Suprapubic skin (tissue), 4 donors: ENCODE measurements around the gene SLC25A36. TPM values are rescaled to one million over a fixed set of nuclear protein-coding genes. Genes with fewer than 3 reads are reported as not detected.

Source experiments
- DNase-seq, 2 donors: peaks; one replicate each; pipeline ENCODE4 v3.0.0-alpha.2; 2019; ENCODE audit warnings: low spot score in 2 of 2
- H3K27ac ChIP-seq: fragments of 200-600 bp; sonication (generic); one replicate; pipeline ENCODE4 v1.5.1; 2019
- H3K27me3 ChIP-seq: fragments of 200-600 bp; sonication (generic); one replicate; pipeline ENCODE4 v1.5.1; 2019
- H3K36me3 ChIP-seq: fragments of 200-600 bp; sonication (generic); one replicate; pipeline ENCODE4 v1.5.1; 2019
- H3K4me1 ChIP-seq: fragments of 200-600 bp; sonication (generic); one replicate; pipeline ENCODE4 v1.5.1; 2019
- H3K4me3 ChIP-seq: fragments of 200-600 bp; sonication (generic); one replicate; pipeline ENCODE4 v1.5.1; 2019; ENCODE audit warnings: mild to moderate bottlenecking
- H3K9me3 ChIP-seq: fragments of 200-600 bp; sonication (generic); one replicate; pipeline ENCODE4 v1.5.1; 2019
- EP300 ChIP-seq: sonication (generic); formaldehyde crosslinking; IDR thresholded peaks from one replicate; pipeline ENCODE4 v1.6.1; 2017; ENCODE audit warnings: antibody characterized with exemption
- POLR2A ChIP-seq, 2 donors: fragments of 450-650 bp; IDR thresholded peaks; one replicate each; pipeline ENCODE4 v1.6.1; 2017; ENCODE audit warnings: antibody characterized with exemption in 2 of 2, mild to moderate bottlenecking in 2 of 2, moderate library complexity in 2 of 2
- POLR2AphosphoS5 ChIP-seq, 3 donors: sonication (generic); formaldehyde crosslinking; IDR thresholded peaks; one replicate each; pipeline ENCODE4 v1.6.1; 2017; ENCODE audit warnings: antibody characterized with exemption in 3 of 3
- WGBS: methylation state at CpG from one replicate; pipeline ENCODE4 v1.1.5; 2018; 5-methylcytosine and 5-hydroxymethylcytosine counted together
- total RNA-seq, 4 donors: library from RNA; depleted of rRNA; stranded (reverse); fragments of >200 nt; gene quantifications; one replicate each; pipeline ENCODE4 v1.1.0, GENCODE V29; 2016
- TF ChIP-seq, protein P1 (sequence below), 2 donors: fragments of 200-600 bp in 1 of 2; fragments of 450-650 bp in 1 of 2; sonication (generic) in 1 of 2; IDR thresholded peaks; one replicate each; pipeline ENCODE4 v1.5.1; 2016 to 2019; ENCODE audit warnings: antibody characterized with exemption in 2 of 2, mild to moderate bottlenecking in 1 of 2, moderate library complexity in 1 of 2

Gene SLC25A36
- total RNA-seq, 4 donors from 2014 or later = 28.2 to 89.6 (median 43.1) TPM

DNA sequence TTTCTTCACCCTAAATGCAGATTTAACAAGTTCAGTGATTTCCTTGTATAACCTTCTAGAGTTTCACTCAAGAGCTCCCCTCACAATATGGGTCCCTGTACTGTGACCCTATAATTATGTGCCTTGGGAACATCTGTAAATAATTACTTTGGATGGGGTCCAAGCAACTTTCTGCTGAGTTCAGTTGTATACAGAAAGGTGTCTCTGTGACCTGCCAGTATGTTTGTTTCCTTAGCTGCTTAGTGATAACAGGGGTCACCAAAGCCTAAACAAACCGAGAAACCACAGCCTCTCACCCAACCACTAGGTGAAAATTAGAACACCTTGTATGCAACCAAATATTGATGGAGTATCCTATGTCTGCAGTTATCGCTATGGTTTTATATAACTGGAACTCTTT lies 29.8 kb upstream of the SLC25A36 start:
- Histone ChIP-seq H3K9me3 (no peaks in the 10 kb centered on the region), H3K4me3 (no peak overlapping the region), H3K27me3 (peaks cover 7% of the 10 kb centered on the region), H3K4me1 (no peaks in the 10 kb centered on the region), H3K36me3 (no peaks in the 10 kb centered on the region), H3K27ac (no peak overlapping the region)
- no peak for DNase-seq
- 80% methylated on average over 2 of the region's 2 CpGs for WGBS
- TF ChIP-seq POLR2AphosphoS5 (IDR thresholded peaks at IDR 0.05) = no peak
- no peak for TF ChIP-seq EP300
- TF ChIP-seq, protein P1, sequence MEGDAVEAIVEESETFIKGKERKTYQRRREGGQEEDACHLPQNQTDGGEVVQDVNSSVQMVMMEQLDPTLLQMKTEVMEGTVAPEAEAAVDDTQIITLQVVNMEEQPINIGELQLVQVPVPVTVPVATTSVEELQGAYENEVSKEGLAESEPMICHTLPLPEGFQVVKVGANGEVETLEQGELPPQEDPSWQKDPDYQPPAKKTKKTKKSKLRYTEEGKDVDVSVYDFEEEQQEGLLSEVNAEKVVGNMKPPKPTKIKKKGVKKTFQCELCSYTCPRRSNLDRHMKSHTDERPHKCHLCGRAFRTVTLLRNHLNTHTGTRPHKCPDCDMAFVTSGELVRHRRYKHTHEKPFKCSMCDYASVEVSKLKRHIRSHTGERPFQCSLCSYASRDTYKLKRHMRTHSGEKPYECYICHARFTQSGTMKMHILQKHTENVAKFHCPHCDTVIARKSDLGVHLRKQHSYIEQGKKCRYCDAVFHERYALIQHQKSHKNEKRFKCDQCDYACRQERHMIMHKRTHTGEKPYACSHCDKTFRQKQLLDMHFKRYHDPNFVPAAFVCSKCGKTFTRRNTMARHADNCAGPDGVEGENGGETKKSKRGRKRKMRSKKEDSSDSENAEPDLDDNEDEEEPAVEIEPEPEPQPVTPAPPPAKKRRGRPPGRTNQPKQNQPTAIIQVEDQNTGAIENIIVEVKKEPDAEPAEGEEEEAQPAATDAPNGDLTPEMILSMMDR (IDR thresholded peaks at IDR 0.05) = no peak
- TF ChIP-seq POLR2A (IDR thresholded peaks at IDR 0.05) = no peak

DNA sequence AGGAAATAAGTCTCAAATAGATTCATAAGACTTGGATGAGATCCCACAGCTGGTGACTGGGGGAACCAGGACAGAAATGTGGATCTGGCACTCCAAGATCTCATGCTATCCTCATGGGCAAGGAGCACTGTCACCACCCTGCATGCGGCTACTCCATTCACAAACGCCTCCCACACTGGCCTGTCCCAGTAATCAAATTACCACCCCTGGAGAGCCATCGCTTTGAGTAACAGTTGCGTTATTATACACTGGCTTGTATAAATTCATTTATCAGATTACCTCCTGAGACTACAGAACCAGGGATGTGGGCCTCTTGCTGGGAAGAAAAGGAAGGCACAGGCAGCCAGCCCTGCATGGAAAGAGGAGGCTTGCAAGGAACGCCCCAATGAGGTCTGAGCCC lies 27.9 kb upstream of the SLC25A36 start:
- TF ChIP-seq POLR2AphosphoS5 (IDR thresholded peaks at IDR 0.05) (no peak), POLR2A (IDR thresholded peaks at IDR 0.05) (no peak), EP300 (no peak)
- TF ChIP-seq, protein P1 (IDR thresholded peaks at IDR 0.05) = no peak
- WGBS = 87% methylated on average over 5 of the region's 5 CpGs
- Histone ChIP-seq H3K27me3 (peaks cover 7% of the 10 kb centered on the region), H3K9me3 (no peaks in the 10 kb centered on the region), H3K36me3 (no peaks in the 10 kb centered on the region), H3K4me3 (no peak overlapping the region), H3K27ac (no peak overlapping the region), H3K4me1 (no peaks in the 10 kb centered on the region)
- no peak for DNase-seq

DNA sequence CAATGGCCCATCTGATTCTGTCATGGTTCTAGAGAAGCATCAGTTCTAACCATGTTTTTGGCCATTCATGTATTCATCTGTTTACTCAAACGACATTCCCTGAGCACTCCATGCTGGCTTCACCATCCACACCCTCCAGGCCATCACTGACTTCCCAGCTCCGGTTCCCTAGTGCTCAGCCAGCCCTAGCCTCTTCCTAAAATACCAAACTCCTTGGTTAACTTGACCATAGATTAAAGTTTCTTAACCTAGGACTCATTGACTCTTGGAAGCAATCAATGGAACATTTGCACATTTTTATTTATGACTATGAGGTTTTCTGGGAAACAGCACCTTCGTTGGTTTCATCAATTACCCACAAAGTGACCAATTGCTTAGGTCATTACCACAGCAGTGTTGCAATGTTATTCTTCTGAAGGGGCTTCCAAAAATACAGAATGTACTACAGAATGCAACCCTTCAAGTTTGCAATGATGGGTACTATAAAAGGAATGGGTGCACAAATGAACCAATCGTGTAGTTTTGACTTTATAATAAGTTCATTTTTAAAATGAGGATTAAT lies 27.2 kb upstream of the SLC25A36 start:
- no peaks in the 10 kb centered on the region for H3K4me1 ChIP-seq
- no peak for DNase-seq
- peaks cover 7% of the 10 kb centered on the region for H3K27me3 ChIP-seq
- H3K36me3 ChIP-seq = no peaks in the 10 kb centered on the region
- no peak overlapping the region for H3K27ac ChIP-seq
- TF ChIP-seq POLR2A (IDR thresholded peaks at IDR 0.05) = no peak
- TF ChIP-seq, protein P1 (IDR thresholded peaks at IDR 0.05) = no peak
- TF ChIP-seq POLR2AphosphoS5 (IDR thresholded peaks at IDR 0.05) = no peak
- TF ChIP-seq EP300 = no peak
- no peaks in the 10 kb centered on the region for H3K9me3 ChIP-seq
- H3K4me3 ChIP-seq = no peak overlapping the region
- 85% methylated on average over 4 of the region's 4 CpGs for WGBS

- Histone ChIP-seq H3K4me1 (no peaks in the 10 kb centered on the region), H3K9me3 (no peaks in the 10 kb centered on the region), H3K27ac (no peak overlapping the region), H3K36me3 (no peaks in the 10 kb centered on the region), H3K4me3 (no peak overlapping the region), H3K27me3 (peaks cover 7% of the 10 kb centered on the region)
- no peak for DNase-seq
- TF ChIP-seq EP300 (no peak), POLR2AphosphoS5 (IDR thresholded peaks at IDR 0.05) (no peak), POLR2A (IDR thresholded peaks at IDR 0.05) (no peak)
- TF ChIP-seq, protein P1 (IDR thresholded peaks at IDR 0.05) = no peak
Measured at GRCh38 chr3:140916603-140917002, 25.0 kb upstream of the SLC25A36 start.

DNA sequence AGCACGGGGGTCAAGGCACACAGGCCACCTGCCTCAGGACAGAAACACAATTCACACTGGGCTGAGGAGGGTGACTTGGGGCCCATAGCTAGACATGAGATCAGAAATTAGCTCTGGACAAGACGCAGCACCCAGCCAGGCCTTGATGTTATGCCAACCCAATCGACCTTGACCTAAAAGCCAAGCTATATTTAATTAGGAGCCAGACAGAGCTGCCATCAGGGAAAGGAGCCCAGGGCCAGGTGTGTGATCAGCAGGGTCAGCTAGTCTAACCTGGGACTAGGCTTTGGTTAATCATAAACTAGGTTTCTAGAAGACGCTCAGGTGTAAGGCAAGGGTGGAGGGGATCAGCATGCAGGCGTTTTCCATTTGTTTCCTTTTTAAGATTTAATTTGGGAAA lies 23.9 kb upstream of the SLC25A36 start:
- 82% methylated on average over 5 of the region's 5 CpGs for WGBS
- H3K27ac ChIP-seq = no peak overlapping the region

More for the DNA sequence above, 23.9 kb upstream of the SLC25A36 start:
- peaks cover 7% of the 10 kb centered on the region for H3K27me3 ChIP-seq
- no peak for DNase-seq
- H3K4me1 ChIP-seq = no peaks in the 10 kb centered on the region
- H3K36me3 ChIP-seq = no peaks in the 10 kb centered on the region
- TF ChIP-seq, protein P1 (IDR thresholded peaks at IDR 0.05) = no peak
- TF ChIP-seq POLR2A (IDR thresholded peaks at IDR 0.05) (no peak), EP300 (no peak), POLR2AphosphoS5 (IDR thresholded peaks at IDR 0.05) (no peak)
- no peak overlapping the region for H3K4me3 ChIP-seq
- H3K9me3 ChIP-seq = no peaks in the 10 kb centered on the region
